ENCODE data around the gene LIN37.

Gene LIN37

GRCh38 chr19:35796645-35797542 lies 48.5 kb downstream of the LIN37 start:
- H3K27ac ChIP-seq (ENCODE audit: low read length), result no peak overlapping the region
- no peaks in the 10 kb centered on the region; the same call in 1 of the 2 replicates for H4K20me1 ChIP-seq (ENCODE audit: insufficient read depth, low read length)
- H3K4me2 ChIP-seq (ENCODE audit: insufficient read depth, low read length), result no peak overlapping the region
- H3K36me3 ChIP-seq (ENCODE audit: insufficient read depth, low read length), result no peaks in the 10 kb centered on the region
- TF ChIP-seq EZH2 (IDR thresholded peaks at IDR 0.05; ENCODE audit: borderline replicate concordance, low read depth, low read length, severe bottlenecking) (no peak), CTCF (IDR thresholded peaks at IDR 0.05; ENCODE audit: borderline replicate concordance, extremely low read depth, low read length, poor library complexity, severe bottlenecking) (no peak)
- DNase-seq (no peak), ATAC-seq (ENCODE audit: insufficient read depth, low read depth) (no peak)
- H3K27me3 ChIP-seq (ENCODE audit: insufficient read depth, low read length, poor library complexity), result no peaks in the 10 kb centered on the region
- H2AFZ ChIP-seq (ENCODE audit: low read depth, low read length), result no peak overlapping the region
- H3K79me2 ChIP-seq (ENCODE audit: insufficient read depth, low read length), result no peaks in the 10 kb centered on the region
- H3K4me1 ChIP-seq (ENCODE audit: insufficient read depth, low read length), result no peaks in the 10 kb centered on the region
- no peaks in the 10 kb centered on the region for H3K9me3 ChIP-seq (ENCODE audit: insufficient read depth, low read length, severe bottlenecking)
- H3K9ac ChIP-seq (ENCODE audit: low read depth, low read length), result no peak overlapping the region
- no peak overlapping the region for H3K4me3 ChIP-seq (ENCODE audit: low read depth in 1 of 2, low read length in 2 of 2)

GRCh38 chr19:35797663-35798062 lies 49.3 kb downstream of the LIN37 start:
- Histone ChIP-seq H3K27me3 (ENCODE audit: insufficient read depth, low read length, poor library complexity) (no peaks in the 10 kb centered on the region), H4K20me1 (ENCODE audit: insufficient read depth, low read length) (no peaks in the 10 kb centered on the region), H3K9ac (ENCODE audit: low read depth, low read length) (no peak overlapping the region), H3K9me3 (ENCODE audit: insufficient read depth, low read length, severe bottlenecking) (no peaks in the 10 kb centered on the region), H3K79me2 (ENCODE audit: insufficient read depth, low read length) (no peaks in the 10 kb centered on the region), H3K4me1 (ENCODE audit: insufficient read depth, low read length) (no peaks in the 10 kb centered on the region), H2AFZ (ENCODE audit: low read depth, low read length) (no peak overlapping the region), H3K36me3 (ENCODE audit: insufficient read depth, low read length) (no peaks in the 10 kb centered on the region), H3K4me3 (ENCODE audit: low read depth in 1 of 2, low read length in 2 of 2) (no peak overlapping the region), H3K4me2 (ENCODE audit: insufficient read depth, low read length) (no peak overlapping the region), H3K27ac (ENCODE audit: low read length) (no peak overlapping the region)
- DNase-seq, result no peak
- TF ChIP-seq EZH2 (IDR thresholded peaks at IDR 0.05; ENCODE audit: borderline replicate concordance, low read depth, low read length, severe bottlenecking), result no peak
- no peak for TF ChIP-seq CTCF (IDR thresholded peaks at IDR 0.05; ENCODE audit: borderline replicate concordance, extremely low read depth, low read length, poor library complexity, severe bottlenecking)
- ATAC-seq (ENCODE audit: insufficient read depth, low read depth), result no peak

GRCh38 chr19:35801828-35802227 lies 53.5 kb downstream of the LIN37 start:
- no peaks in the 10 kb centered on the region for H4K20me1 ChIP-seq (ENCODE audit: insufficient read depth, low read length)
- DNase-seq (no peak), ATAC-seq (ENCODE audit: insufficient read depth, low read depth) (no peak)
- H3K4me2 ChIP-seq (ENCODE audit: insufficient read depth, low read length), result no peak overlapping the region
- no peak for TF ChIP-seq CTCF (IDR thresholded peaks at IDR 0.05; ENCODE audit: borderline replicate concordance, extremely low read depth, low read length, poor library complexity, severe bottlenecking)
- TF ChIP-seq EZH2 (IDR thresholded peaks at IDR 0.05; ENCODE audit: borderline replicate concordance, low read depth, low read length, severe bottlenecking), result no peak
- H3K9me3 ChIP-seq (ENCODE audit: insufficient read depth, low read length, severe bottlenecking), result no peaks in the 10 kb centered on the region
- no peak overlapping the region for H3K4me3 ChIP-seq (ENCODE audit: low read depth in 1 of 2, low read length in 2 of 2)
- H2AFZ ChIP-seq (ENCODE audit: low read depth, low read length), result no peak overlapping the region
- H3K79me2 ChIP-seq (ENCODE audit: insufficient read depth, low read length), result no peaks in the 10 kb centered on the region
- H3K27ac ChIP-seq (ENCODE audit: low read length), result no peak overlapping the region
- H3K4me1 ChIP-seq (ENCODE audit: insufficient read depth, low read length), result no peaks in the 10 kb centered on the region
- no peaks in the 10 kb centered on the region for H3K27me3 ChIP-seq (ENCODE audit: insufficient read depth, low read length, poor library complexity)
- no peaks in the 10 kb centered on the region for H3K36me3 ChIP-seq (ENCODE audit: insufficient read depth, low read length)
- H3K9ac ChIP-seq (ENCODE audit: low read depth, low read length), result no peak overlapping the region
